HepG2 (cell line): ENCODE data around the gene TRMT10C. TPM values are rescaled to one million over a fixed set of nuclear protein-coding genes. Genes with fewer than 3 reads are reported as not detected.

Experiments
- ATF4 ChIP-seq, 2 experiments: fragments of 450-650 bp in 1 of 2; sonication (generic) in 1 of 2; formaldehyde crosslinking; IDR thresholded peaks; 2 replicates each; pipeline versions ENCODE4 v1.5.0 to v1.8.0; 2020 to 2022; ENCODE audit warnings: mild to moderate bottlenecking in 1 of 2, missing genetic modification reagents in 1 of 2
- CBX1 ChIP-seq: IDR thresholded peaks from one replicate; pipeline ENCODE4 v1.6.1; 2016; ENCODE audit warnings: antibody characterized with exemption, low read depth
- CENPT ChIP-seq: sonication (generic); formaldehyde crosslinking; IDR thresholded peaks from 2 replicates; pipeline ENCODE4 v1.8.0; 2022; ENCODE audit warnings: low read depth, mild to moderate bottlenecking, moderate library complexity, missing genetic modification reagents
- DMTF1 ChIP-seq: sonication (generic); formaldehyde crosslinking; IDR thresholded peaks from 2 replicates; pipeline ENCODE4 v1.4.0; 2020; ENCODE audit warnings: mild to moderate bottlenecking, missing genetic modification reagents
- E2F2 ChIP-seq: sonication (generic); formaldehyde crosslinking; IDR thresholded peaks from 2 replicates; pipeline ENCODE4 v1.4.0; 2020; ENCODE audit warnings: missing genetic modification reagents, borderline replicate concordance
- GABPB1 ChIP-seq: IDR thresholded peaks from 2 replicates; pipeline ENCODE4 v1.6.1; 2016; ENCODE audit warnings: mild to moderate bottlenecking, missing genetic modification reagents, moderate library complexity, missing compliant biosample characterization
- GTF3A ChIP-seq: sonication (generic); formaldehyde crosslinking; conservative IDR thresholded peaks from 2 replicates; pipeline ENCODE4 v1.4.0; 2020; ENCODE audit warnings: mild to moderate bottlenecking, missing genetic modification reagents
- HMGA1 ChIP-seq: sonication (generic); formaldehyde crosslinking; conservative IDR thresholded peaks from 2 replicates; pipeline ENCODE4 v1.4.0; 2020; ENCODE audit warnings: missing genetic modification reagents
- JDP2 ChIP-seq: sonication (generic); formaldehyde crosslinking; IDR thresholded peaks from 2 replicates; pipeline ENCODE4 v1.8.1; 2022; ENCODE audit warnings: missing genetic modification reagents, borderline replicate concordance
- KMT2B ChIP-seq: IDR thresholded peaks from 2 replicates; pipeline ENCODE4 v1.6.1; 2016; ENCODE audit warnings: missing genetic modification reagents, missing compliant biosample characterization
- LCORL ChIP-seq, 2 experiments: fragments of 450-650 bp in 1 of 2; sonication (generic) in 1 of 2; formaldehyde crosslinking in 1 of 2; IDR thresholded peaks; 2 replicates each; pipeline versions ENCODE4 v1.5.0 to v1.6.1; 2017 to 2020; ENCODE audit warnings: antibody characterized with exemption in 1 of 2, missing genetic modification reagents in 1 of 2
- MBNL3 ChIP-seq: fragments of 250-450 bp; sonication (Bioruptor Pico); conservative IDR thresholded peaks from 2 replicates; pipeline ENCODE4 v1.8.0; 2022; ENCODE audit warnings: mild to moderate bottlenecking, inconsistent platforms
- MIXL1 ChIP-seq: IDR thresholded peaks from 2 replicates; pipeline ENCODE4 v1.6.1; 2016
- NCOA1 ChIP-seq: sonication (generic); formaldehyde crosslinking; IDR thresholded peaks from 2 replicates; pipeline ENCODE4 v1.9.0; 2021; ENCODE audit warnings: missing genetic modification reagents
- POLR2A ChIP-seq, 2 experiments: IDR thresholded peaks; 2 replicates each; pipeline ENCODE4 v1.6.1; 2011; ENCODE audit warnings: low read depth in 2 of 2, low read length in 2 of 2, mild to moderate bottlenecking in 1 of 2, moderate library complexity in 1 of 2; ENCODE audit not compliant: insufficient read depth in 1 of 2
- RFX3 ChIP-seq: IDR thresholded peaks from 2 replicates; pipeline ENCODE4 v1.6.1; 2016; ENCODE audit warnings: missing biosample characterization, missing genetic modification reagents
- SCMH1 ChIP-seq: sonication (generic); formaldehyde crosslinking; IDR thresholded peaks from 2 replicates; pipeline ENCODE4 v1.9.0; 2021; ENCODE audit warnings: missing genetic modification reagents, mild to moderate bottlenecking, borderline replicate concordance
- SOX5 ChIP-seq: IDR thresholded peaks from 2 replicates; pipeline ENCODE4 v1.6.1; 2016; ENCODE audit warnings: borderline replicate concordance
- ZNF317 ChIP-seq: sonication (generic); formaldehyde crosslinking; IDR thresholded peaks from 2 replicates; pipeline ENCODE4 v1.5.0; 2020; ENCODE audit warnings: mild to moderate bottlenecking, missing genetic modification reagents
- ZNF362 ChIP-seq: sonication (generic); formaldehyde crosslinking; IDR thresholded peaks from 2 replicates; pipeline ENCODE4 v1.4.0; 2020; ENCODE audit warnings: missing genetic modification reagents, mild to moderate bottlenecking, borderline replicate concordance
- ZNF567 ChIP-seq: sonication (generic); formaldehyde crosslinking; IDR thresholded peaks from 2 replicates; pipeline ENCODE4 v1.8.1; 2023; ENCODE audit warnings: mild to moderate bottlenecking, missing genetic modification reagents, borderline replicate concordance
- ZNF572 ChIP-seq: sonication (generic); formaldehyde crosslinking; IDR thresholded peaks from 2 replicates; pipeline ENCODE4 v1.5.1; 2020; ENCODE audit warnings: mild to moderate bottlenecking, missing genetic modification reagents
- ZNF576 ChIP-seq: sonication (generic); formaldehyde crosslinking; IDR thresholded peaks from 2 replicates; pipeline ENCODE4 v1.4.0; 2020; ENCODE audit warnings: mild to moderate bottlenecking, missing genetic modification reagents
- ZNF816 ChIP-seq: sonication (generic); formaldehyde crosslinking; IDR thresholded peaks from 2 replicates; pipeline ENCODE4 v1.8.0; 2022; ENCODE audit warnings: missing genetic modification reagents, mild to moderate bottlenecking, borderline replicate concordance
- ZSCAN9 ChIP-seq: IDR thresholded peaks from 2 replicates; pipeline ENCODE4 v1.6.1; 2016; ENCODE audit warnings: borderline replicate concordance
- polyA plus RNA-seq, 8 experiments: library from polyadenylated mRNA; depleted of rRNA in 3 of 8; stranded (reverse) in 7 of 8; unstranded in 1 of 8; fragments of >200 nt; fragmentation: Illumina TruSeq in 4 of 8; extraction: Trizol in 4 of 8; gene quantifications; 2 replicates each; pipeline versions ENCODE4 v1.2.1 to v1.2.3, GENCODE V29; 2011 to 2016; ENCODE audit warnings: low read depth in 4 of 8, missing spikeins in 1 of 8, mixed read lengths in 1 of 8; ENCODE audit not compliant: insufficient read depth in 1 of 8
- total RNA-seq, 5 experiments: library from RNA; depleted of rRNA; stranded (reverse); fragments of >200 nt; fragmentation: Illumina TruSeq; extraction: Trizol; gene quantifications; 2 replicates each; pipeline ENCODE4 v1.2.3, GENCODE V29; 2016; ENCODE audit warnings: low read depth in 1 of 5

Gene TRMT10C
- total and polyA plus RNA-seq, 2 of the 13 experiments (the other 11 are each of a cell fraction or from before 2014, with no cell fraction given): 10.8 to 39.2 TPM

GRCh38 chr3:101561630-101562328 is at the start of gene TRMT10C (continued):
- peak; percentile 98 for TF ChIP-seq GABPB1 (CRISPR knock-in tag)
- no peak for TF ChIP-seq RFX3 (CRISPR knock-in tag)
- no peak for TF ChIP-seq HMGA1 (CRISPR knock-in tag)
- TF ChIP-seq LCORL (IDR thresholded peaks at IDR 0.05): no peak
- TF ChIP-seq LCORL (CRISPR knock-in tag; IDR thresholded peaks at IDR 0.05): peak; percentile 50; the same call in 1 of the 2 replicates
- TF ChIP-seq ZNF317 (CRISPR knock-in tag): peak; percentile 83; the same call in 1 of the 2 replicates
- TF ChIP-seq SOX5 (CRISPR knock-in tag): peak; percentile 31; the same call in 1 of the 2 replicates
- no peak for TF ChIP-seq GTF3A
- TF ChIP-seq NCOA1 (CRISPR knock-in tag): 0 out of 2 replicates have a peak, but pooled peaks have one; percentile 22
- no peak for TF ChIP-seq DMTF1 (CRISPR knock-in tag)
- TF ChIP-seq POLR2A (IDR thresholded peaks at IDR 0.05; ENCODE audit: insufficient read depth in 1 of 2, low read depth in 2 of 2, low read length in 2 of 2): peak; percentile 94
- peak; percentile 58; the same call in 1 of the 2 replicates for TF ChIP-seq ZNF362
- TF ChIP-seq KMT2B: peak; percentile 96
- TF ChIP-seq ZSCAN9 (CRISPR knock-in tag): peak; percentile 74; the same call in 1 of the 2 replicates
- no peak for TF ChIP-seq ATF4 (CRISPR knock-in tag; IDR thresholded peaks at IDR 0.05)
- peak; percentile 77 for TF ChIP-seq CBX1
- no peak for TF ChIP-seq ZNF576 (CRISPR knock-in tag)
- no peak for TF ChIP-seq ZNF567 (CRISPR knock-in tag)
- TF ChIP-seq E2F2 (CRISPR knock-in tag): peak; percentile 80
- TF ChIP-seq MBNL3 (CRISPR knock-in tag): no peak
- no peak for TF ChIP-seq JDP2 (CRISPR knock-in tag)
- no peak for TF ChIP-seq SCMH1 (CRISPR knock-in tag)
- TF ChIP-seq ZNF572 (CRISPR knock-in tag): no peak
- TF ChIP-seq ZNF816 (CRISPR knock-in tag): no peak; the same call in 1 of the 2 replicates
- no peak for TF ChIP-seq CENPT (CRISPR knock-in tag)
- TF ChIP-seq MIXL1: peak; percentile 55; the same call in 1 of the 2 replicates
